TTC549 (cell line): ENCODE measurements around the gene POC1B.

Experiments used
- FAIRE-seq: peaks from 2 replicates; lab custom pipeline; 2012; peaks lifted over from hg19 to GRCh38; lab: Jason Lieb, UNC

Gene POC1B

GRCh38 chr12:89418228-89418910 lies 107.5 kb downstream of the POC1B start:
- FAIRE-seq, result no peak

GRCh38 chr12:89417246-89417977 lies 108.4 kb downstream of the POC1B start:
- FAIRE-seq, result no peak

- FAIRE-seq, result no peak
Observed at GRCh38 chr12:89416049-89416792, 109.6 kb downstream of the POC1B start.

- FAIRE-seq, result no peak
Observed at GRCh38 chr12:89414851-89415250, 111.0 kb downstream of the POC1B start.

- FAIRE-seq, result no peak
Observed at GRCh38 chr12:89414322-89414721, 111.5 kb downstream of the POC1B start.

- no peak for FAIRE-seq
Observed at GRCh38 chr12:89413234-89413633, 112.6 kb downstream of the POC1B start.

DNA sequence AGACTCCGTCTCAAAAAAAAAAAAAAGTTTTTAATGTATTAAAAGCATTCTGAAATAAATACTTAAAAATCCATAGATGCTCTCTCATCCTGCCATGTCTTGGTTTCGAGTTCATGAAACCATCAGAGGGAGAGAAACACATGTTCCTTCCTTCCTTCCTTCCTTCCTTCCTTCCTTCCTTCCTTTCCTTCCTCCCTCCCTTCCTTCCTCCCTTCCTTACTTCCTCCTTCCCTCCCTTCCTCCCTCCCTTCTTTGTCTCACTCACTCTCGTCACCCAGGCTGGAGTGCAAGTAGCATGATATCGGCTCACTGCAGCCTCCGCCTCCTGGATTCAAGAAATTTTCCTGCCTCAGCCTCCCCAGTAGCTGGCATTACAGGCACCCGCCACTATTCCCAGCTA lies 113.2 kb downstream of the POC1B start:
- no peak for FAIRE-seq

- FAIRE-seq, result no peak
Observed at GRCh38 chr12:89411846-89412245, 114.0 kb downstream of the POC1B start.

- FAIRE-seq, result no peak
Observed at GRCh38 chr12:89411234-89411633, 114.6 kb downstream of the POC1B start.

- no peak for FAIRE-seq
Observed at GRCh38 chr12:89405626-89406345, 120.1 kb downstream of the POC1B start.

DNA sequence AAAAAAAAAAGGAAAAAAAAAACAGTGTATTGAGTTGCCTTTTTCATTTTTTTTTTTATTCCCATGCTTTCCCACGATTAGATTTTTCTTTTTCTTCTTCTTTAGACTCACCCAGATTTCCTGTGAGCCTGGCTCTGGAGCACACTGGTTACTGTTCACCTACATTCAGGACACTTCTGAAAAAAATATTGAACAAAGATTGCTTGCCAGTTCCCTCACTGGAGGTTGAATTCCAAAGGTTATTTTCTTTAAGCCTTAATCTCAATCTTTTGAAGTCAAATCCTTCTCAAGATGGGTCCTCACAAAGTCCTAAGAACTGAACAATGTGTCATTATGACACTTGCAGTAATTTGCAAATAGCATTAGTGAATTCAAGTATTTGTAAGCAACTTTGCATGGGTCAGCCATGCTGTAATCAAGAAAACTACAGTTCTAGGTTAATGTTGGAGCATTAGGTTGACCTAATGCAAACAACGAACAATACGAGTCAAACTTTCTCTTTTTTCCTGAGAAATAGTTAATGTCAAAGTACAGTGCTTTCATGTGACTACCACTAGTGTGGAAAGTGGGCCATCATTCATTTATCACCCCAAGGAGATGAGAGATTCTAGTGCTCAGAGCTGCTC lies 124.3 kb downstream of the POC1B start:
- FAIRE-seq, result no peak

DNA sequence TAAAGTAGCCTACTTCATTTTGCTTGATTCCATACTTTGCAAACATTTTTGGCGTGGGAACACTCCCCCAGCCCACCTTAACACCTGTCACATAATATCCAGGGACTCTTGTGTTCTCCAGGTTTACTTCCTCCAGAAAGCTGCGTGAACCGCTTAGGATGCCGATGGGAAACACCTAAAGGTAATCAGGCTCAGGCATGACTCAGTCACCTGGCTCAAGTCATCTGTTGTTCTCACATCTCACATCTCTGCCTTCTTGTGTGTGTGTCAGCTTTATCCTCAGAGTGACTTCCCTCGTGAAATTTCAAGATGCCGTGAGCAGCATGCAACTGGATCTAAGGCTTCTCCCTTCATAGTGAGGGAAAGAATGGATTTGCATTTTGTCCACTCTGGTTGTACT lies 125.4 kb downstream of the POC1B start:
- no peak for FAIRE-seq

GRCh38 chr12:89395712-89396111 lies 130.1 kb downstream of the POC1B start:
- no peak for FAIRE-seq

DNA sequence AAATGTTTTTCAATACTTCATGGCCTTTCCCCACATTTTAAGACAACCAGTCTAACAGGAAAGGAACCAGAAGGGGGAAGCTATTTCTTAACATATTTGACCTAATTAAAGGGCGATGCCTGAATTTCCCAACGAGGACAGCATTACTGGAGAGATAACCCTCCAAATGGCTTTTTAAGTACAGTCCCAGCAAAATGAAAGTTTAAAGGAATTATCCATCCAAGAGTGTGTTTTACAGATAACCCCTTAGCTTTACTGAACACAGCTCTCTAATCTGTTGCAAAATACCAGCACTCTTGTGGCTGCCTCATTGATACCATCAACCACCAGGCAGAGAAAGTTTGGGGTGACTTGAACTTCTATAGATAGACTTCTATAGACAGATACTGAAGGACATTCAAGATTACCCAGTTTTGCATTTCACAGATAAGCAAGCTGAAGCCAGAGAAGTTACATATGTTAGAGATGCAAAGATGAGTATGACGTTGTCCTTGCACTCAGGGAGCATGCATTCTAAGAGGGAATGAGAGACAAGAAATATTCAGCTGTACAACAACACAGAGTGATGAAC lies 132.2 kb downstream of the POC1B start:
- FAIRE-seq, result no peak

GRCh38 chr12:89392391-89392790 lies 133.5 kb downstream of the POC1B start:
- FAIRE-seq, result no peak

GRCh38 chr12:89391726-89392336 lies 134.0 kb downstream of the POC1B start:
- FAIRE-seq, result no peak

DNA sequence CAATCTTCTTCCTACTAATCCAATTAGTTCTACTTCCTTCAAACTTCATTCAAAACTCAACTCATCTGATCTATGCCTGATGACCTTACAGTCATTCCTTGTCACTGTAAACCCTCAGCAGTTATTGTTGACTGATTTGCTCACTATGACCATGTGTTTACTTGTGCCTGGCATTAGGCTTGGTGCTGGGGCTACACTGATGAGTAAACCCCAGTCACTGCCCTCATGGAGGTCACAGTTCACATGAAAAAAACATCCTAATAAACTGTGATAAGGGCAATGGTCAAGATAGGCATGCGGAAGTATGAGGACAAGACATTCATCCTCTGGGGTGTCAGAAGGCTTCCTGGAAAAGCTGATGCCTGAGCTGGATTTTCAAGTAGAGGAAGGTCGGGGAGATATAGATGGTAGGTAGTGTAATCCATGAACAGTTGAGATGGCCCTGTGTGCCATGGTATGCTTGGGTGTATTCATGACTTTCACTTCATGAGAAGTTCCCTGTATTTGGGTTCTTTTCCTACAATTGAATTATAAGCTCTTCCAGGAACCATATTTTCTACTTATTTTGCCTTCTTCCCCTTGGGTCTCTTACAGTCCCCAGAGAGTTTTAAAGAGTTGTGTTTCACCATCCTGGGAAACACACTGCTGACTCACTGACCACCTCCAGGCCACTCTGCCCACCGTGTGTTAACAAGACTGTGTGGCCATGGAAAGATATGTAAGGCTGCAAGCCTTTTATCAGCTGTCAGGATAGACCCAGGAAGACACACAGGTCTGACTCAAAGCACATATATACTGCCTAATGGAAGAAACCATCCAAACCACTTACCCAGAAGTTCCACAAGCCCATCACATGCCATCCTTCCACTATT lies 134.8 kb downstream of the POC1B start:
- FAIRE-seq, result no peak

DNA sequence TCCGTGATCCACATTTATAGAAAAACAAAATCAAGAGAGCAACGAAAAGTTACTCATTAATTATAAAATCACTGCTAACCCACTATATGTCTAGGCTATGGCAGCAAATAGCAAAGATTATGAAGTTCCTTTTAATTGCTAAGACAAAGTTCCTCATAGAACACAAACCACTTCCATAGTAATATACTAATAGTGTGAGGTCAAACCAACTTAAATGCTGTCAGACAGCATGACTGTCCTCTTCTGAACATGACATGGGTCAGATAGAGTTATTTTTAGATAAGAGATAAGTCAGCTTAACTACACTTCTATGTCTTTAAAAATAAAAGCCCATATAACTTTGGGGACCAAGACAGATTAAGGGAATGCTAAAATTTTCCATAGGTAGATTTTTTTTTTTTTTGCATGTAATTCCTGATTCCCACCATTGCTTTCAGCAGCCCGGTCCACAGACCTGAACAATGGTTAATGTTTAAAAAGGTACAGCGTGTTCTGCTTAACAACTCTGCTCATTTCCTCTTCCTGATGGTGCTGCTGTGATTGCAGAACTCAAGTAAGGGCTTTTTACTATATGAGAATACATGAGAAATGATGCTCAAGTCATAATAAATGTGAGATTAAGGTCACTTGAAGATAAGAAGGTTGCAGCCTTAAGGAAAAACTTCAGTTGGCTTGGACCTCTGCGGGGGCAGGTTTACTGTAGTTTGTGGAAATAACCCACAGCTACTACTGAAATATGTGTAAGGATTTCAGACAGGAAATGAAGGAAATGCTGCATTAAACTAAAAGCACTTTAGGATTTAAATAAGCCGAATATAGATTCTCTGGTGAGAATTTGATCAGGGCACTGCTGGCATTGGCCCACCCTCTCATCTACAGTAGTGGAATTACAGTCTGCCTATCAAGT lies 135.8 kb downstream of the POC1B start:
- FAIRE-seq, result no peak

- no peak for FAIRE-seq
Observed at GRCh38 chr12:89386138-89386537, 139.7 kb downstream of the POC1B start.
